HuH-7 (cell line): ENCODE measurements around the gene PPBP.

Experiments used
- DNase-seq: peaks from one replicate; pipeline ENCODE4 v3.0.0; 2011; ENCODE audit warnings: low spot score

Gene PPBP, protein sequence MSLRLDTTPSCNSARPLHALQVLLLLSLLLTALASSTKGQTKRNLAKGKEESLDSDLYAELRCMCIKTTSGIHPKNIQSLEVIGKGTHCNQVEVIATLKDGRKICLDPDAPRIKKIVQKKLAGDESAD

DNA sequence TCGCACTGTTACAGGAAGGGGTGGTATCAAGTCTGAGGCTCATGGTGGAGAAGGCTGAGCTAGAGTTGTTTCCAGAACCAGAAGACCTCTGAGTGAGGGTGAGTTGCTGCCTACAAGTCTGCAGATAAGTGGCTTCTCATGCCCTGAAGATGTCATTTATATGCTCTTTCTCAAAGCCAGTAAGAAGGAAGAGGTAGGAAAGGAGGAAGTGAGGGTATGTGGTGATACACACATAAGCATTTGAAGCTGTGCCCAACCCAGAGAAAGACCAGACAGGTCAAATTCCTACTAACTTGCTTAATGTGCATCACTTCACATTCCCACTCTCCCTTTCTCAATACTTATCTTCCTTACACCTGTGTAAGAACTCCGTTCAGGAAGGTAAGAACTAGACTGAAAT, at the start of gene PPBP:
TSS of gene PPBP (minus strand) at position 130 of the 400 bp plus-strand sequence. CDS start at position 43, 87 bp downstream.
- no peak for DNase-seq

- no peak for DNase-seq
Observed at GRCh38 chr4:74037076-74037955, 49.3 kb upstream of the PPBP start.

- no peak for DNase-seq
Observed at GRCh38 chr4:74033739-74034138, 45.7 kb upstream of the PPBP start.

DNA sequence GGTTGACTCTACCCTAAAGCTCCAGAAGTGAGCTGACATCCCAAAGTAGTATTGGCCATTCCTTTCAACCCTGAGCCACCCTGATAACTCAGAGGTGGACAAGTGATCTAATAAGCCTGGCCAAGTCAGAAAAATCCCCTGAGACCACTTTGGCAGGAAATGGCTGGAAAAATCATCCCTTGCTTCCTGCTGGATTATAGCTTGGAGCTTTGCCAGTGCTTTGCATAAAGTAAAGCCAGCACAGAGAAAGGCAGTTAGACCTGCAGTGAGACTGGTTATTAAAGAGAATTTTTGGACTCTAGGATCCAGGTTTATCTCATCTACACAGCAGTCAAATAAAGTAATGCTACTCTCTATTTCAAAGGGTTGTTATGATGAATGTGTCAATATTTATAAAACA, 44.1 kb upstream of the PPBP start:
- no peak for DNase-seq

- DNase-seq = no peak
Observed at GRCh38 chr4:74031576-74031975, 43.6 kb upstream of the PPBP start.

DNA sequence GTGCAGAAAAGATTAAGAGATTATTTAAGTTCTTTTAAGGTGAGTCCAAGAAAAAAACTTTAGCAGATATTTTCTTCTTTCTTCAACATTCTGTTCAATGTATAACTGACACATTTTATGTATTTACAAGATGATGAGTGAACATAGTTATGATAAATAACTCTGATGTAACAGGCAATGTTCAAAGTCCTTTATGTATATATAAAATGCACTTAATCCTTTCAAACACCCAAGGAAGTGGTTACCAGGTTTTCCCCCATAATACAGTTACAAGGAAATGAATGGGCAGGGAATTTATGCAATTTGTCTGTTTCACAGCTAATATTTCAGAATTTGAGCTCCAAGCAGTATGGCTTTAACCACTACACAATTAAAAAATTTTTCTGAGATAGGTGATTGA, 42.3 kb upstream of the PPBP start:
- no peak for DNase-seq

- DNase-seq = no peak
Observed at GRCh38 chr4:74028504-74028903, 40.5 kb upstream of the PPBP start.

GRCh38 chr4:74023709-74024108, 35.7 kb upstream of the PPBP start:
- DNase-seq = no peak

DNA sequence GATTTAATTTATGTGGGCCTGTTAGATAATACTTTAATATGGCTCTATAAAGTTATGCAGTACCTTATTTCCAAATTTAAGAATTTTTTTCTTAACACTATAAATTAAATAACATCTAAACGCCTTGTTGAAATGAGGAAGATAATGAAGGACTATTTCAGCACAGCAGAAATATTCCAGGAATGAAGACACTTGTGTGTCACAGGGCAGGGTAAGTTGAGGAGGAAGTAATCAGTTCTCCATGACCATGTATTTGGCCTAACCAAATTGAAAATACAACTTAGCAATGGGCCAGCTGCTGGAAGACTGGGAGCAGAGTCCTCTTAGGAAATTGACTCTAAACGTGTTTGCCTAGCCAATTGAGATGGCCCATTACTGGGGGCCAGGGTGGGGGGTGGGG, 33.6 kb upstream of the PPBP start:
- DNase-seq = no peak

GRCh38 chr4:74018771-74019170, 30.8 kb upstream of the PPBP start:
- no peak for DNase-seq

DNA sequence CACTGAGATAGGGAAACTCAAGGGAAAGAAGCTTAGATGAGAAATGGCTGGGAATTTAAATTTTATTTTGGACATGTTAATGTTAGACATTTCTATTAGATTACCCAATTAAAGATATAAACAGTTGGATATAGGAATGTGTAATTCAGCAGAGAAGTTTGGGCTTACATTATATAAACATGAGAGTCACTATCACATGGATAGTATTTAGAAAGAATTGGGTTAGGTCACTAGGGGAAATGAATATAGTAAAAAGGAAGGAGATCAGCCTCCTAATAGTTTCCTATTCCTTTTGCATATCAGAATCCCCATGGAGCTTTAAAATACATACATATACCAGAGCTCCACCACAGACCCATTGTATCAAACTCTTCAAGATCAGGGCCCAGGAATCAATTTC, 30.1 kb upstream of the PPBP start:
- DNase-seq = no peak

DNA sequence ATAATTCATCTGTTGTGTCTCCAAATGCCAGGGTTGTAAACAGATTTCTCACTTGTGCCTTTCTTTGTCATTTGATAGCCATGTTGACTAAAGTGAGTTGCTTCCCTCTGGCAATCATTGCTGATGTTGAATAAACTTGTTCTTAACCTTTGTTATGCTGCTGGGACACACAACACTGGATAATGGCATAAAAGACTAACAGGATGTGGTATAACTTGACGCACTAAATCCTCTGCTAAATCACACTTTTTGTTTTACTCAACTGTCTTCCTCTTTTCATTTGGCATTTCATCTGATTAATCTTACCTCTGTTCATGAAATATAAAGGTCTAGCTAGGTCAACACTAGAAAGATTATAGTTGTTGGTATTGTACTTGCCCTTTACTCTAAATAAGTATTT, 28.1 kb upstream of the PPBP start:
- DNase-seq = no peak

DNA sequence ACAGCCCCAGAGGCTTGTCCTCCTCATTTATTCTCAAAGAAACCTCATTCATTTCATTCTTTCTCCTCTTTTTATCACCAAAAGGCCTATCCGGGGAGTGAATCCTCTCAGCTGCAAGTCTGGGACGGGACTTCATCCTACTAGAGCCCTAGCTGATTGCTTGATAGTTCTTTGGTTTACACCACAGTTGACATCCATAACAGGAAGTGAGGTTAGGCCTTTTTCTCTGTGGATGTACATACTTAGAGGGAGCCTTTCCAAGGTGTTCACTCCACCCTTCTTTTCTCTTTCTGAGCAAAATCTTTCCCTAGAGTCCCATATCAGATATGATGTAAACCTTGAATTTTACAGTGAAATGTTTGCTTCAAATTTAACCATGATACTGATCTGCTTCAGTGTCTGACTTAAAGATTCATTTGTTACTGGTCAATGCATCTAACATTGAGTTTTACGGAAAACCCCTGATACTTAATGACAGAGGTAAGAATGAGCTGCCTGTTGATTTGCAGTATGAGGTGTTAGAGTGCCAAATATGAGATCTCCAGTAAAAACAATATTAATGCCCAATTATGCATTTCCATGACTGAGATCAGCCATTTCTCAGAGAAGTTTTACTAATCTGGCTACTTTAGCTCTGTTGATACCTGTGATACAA, 27.3 kb upstream of the PPBP start:
- DNase-seq = no peak

- DNase-seq = no peak
Observed at GRCh38 chr4:74014332-74014731, 26.3 kb upstream of the PPBP start.

DNA sequence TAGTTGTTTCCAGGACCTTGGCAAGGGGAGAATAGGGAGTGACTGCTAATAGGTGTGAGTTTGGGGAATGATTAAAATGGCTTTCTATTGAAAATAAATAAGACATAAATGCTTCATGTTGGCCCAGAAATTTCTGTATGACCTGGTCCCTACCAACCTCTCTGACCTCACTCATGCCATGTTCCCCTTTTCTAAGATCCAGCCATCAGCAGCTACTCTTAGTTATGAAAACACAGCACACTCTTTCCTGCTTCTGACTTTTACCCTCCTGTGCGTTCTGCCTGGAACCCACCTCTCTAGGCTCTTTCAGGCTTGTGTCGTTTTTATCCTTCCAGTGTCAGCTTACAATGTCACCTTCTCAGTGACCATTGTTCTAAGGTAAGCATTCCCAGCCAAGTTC, 25.3 kb upstream of the PPBP start:
- DNase-seq = no peak

DNA sequence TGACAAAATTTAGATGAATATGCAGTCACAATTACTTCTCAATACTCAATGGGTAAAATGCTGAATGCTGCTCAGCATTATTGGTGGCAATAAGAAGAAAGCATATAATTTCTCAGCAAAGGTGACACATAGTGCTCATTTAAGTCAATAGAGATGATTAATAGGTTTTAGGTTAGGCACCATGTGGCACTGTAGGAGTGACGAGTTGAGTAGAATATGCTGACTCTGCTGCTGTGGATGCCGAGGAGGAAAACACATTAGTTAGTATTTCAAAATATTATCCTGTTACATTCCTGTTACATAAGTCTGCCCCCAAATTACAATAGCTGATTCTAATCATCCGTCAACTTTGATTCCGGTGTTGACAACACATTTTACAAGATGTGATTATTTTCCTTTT, 24.1 kb upstream of the PPBP start:
- DNase-seq = no peak

GRCh38 chr4:74009307-74009706, 21.3 kb upstream of the PPBP start:
- DNase-seq = no peak

DNA sequence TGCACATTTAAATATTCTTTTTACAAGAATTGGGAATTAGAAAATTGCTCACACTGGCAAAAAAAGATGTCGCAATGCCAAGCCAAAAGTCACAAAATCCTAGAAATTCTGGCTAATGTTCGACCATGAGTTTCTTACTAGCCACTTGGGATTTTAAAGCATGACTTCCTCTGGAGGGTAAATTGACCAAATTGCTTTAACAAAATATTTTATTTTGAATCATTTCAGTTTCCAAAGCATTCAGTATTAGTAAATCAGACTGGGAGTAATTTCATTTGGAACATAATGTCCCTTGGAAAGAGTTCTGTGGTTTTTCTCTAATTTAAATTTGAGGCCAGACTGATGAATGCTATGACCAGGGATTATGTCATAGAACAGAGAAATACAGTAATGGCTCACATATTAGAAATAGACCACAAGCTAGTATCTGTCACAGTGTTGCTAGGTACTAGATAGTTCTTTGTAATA, 18.1 kb upstream of the PPBP start:
- no peak for DNase-seq

- DNase-seq = no peak
Observed at GRCh38 chr4:74005528-74005927, 17.5 kb upstream of the PPBP start.

DNA sequence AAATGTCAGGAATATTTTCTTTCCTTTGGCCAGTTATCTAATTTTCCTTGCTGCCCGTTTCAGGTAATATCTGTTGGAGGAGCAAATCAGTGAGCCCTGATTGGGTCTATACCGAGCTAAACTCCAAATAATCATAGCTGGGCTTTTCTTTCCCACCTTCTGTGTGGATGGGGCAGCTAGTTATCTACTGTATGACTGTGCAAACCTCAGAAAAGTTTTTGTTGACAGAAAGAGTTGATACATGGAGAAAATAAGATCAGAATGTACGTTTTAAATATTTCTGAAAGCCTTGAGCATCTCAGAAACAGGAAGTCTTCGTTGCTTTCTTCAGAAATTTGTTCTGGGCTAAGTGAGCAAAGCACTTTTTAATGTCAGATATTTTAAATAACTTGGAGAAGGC, 16.7 kb upstream of the PPBP start:
- no peak for DNase-seq

GRCh38 chr4:74000301-74000700, 12.3 kb upstream of the PPBP start:
- DNase-seq = no peak

DNA sequence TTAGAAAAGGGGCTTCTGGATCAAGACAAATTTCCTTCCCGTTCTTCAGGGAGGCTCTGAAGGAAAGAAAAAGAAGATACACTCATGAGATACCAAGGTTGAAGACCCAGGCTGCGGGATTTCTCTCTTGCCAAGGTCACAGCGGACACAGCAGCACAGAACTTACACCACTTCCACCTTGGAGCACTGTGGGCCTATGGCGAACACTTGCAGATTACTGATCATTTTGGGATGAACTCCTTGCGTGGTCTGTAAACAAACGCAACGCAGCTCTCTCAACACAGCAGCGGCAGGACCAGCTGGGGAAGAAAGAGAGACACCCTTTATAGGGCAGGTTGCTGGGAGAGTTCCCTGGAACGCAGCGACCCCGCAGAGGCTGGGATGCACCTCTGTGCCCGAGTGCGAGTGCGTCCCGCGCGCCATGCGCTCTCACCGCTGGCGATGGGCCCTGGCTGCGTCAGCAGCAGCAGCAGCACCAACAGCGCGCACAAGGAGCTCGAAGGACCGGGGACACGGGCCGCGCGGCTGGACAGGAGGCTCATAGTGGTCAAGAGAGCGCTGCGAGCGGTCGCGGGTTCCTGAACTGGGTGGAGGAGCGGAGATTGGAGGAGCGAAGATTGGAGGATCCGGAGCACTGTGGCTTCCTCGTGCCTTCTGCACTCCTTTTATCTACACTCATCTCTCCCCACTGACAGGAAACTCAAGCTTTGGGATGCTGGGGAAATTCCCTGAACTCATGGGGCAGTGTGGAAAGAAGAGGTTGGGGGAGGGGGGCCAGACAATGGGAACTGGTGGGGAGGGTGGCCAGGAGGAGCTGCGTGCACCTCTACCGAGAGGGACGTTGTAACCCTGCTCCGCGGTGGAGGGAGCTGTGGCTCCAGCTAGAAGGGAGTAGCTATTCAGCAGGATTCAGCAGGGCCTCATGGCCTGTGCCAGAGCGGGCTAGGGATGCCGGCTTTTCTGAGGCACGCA, 10.3 kb upstream of the PPBP start, which contains the start of gene CXCL5:
TSS of gene CXCL5 (minus strand) at position 638 of the 972 bp plus-strand sequence. CDS start at position 542, 96 bp downstream.
- peak; percentile 65 for DNase-seq
